Tibial nerve (tissue), 4 donors: ENCODE data around the gene CMKLR1.

ENCODE experiments used
- EP300 ChIP-seq, 2 donors: sonication (generic); formaldehyde crosslinking; IDR thresholded peaks; one replicate each; pipeline ENCODE4 v1.6.1; 2017; ENCODE audit warnings: antibody characterized with exemption in 2 of 2, mild to moderate bottlenecking in 1 of 2
- POLR2A ChIP-seq, 2 donors: fragments of 450-650 bp; IDR thresholded peaks; one replicate each; pipeline ENCODE4 v1.6.1; 2017; ENCODE audit warnings: antibody characterized with exemption in 2 of 2, mild to moderate bottlenecking in 2 of 2, moderate library complexity in 2 of 2
- TF ChIP-seq, protein P1 (sequence below), 5 experiments: fragments of 200-600 bp in 3 of 5; fragments of 450-650 bp in 2 of 5; sonication (generic) in 3 of 5; IDR thresholded peaks; one replicate each; pipeline ENCODE4 v1.5.1; 2016 to 2019; ENCODE audit warnings: antibody characterized with exemption in 5 of 5, mild to moderate bottlenecking in 3 of 5, moderate library complexity in 2 of 5

DNA sequence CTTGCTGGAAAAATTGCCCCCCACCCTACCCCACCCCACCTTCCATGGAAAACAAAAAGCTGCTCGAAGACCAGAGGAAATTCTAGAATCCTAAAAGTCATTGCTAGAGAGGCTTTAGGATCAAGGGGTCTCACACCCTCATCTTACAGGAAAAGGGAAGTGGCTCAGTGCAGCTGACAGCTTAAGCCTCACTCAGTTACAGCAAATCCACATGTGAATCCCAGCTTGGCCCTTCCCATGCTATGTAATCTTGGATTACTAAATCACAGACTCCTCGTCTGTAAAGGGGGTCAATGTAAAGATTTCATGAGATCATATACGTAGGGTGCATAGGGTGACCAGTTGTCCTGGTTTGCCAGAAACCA, 25.9 kb downstream of the CMKLR1 start:
- TF ChIP-seq, protein P1, sequence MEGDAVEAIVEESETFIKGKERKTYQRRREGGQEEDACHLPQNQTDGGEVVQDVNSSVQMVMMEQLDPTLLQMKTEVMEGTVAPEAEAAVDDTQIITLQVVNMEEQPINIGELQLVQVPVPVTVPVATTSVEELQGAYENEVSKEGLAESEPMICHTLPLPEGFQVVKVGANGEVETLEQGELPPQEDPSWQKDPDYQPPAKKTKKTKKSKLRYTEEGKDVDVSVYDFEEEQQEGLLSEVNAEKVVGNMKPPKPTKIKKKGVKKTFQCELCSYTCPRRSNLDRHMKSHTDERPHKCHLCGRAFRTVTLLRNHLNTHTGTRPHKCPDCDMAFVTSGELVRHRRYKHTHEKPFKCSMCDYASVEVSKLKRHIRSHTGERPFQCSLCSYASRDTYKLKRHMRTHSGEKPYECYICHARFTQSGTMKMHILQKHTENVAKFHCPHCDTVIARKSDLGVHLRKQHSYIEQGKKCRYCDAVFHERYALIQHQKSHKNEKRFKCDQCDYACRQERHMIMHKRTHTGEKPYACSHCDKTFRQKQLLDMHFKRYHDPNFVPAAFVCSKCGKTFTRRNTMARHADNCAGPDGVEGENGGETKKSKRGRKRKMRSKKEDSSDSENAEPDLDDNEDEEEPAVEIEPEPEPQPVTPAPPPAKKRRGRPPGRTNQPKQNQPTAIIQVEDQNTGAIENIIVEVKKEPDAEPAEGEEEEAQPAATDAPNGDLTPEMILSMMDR (IDR thresholded peaks at IDR 0.05): no peak
- TF ChIP-seq POLR2A (IDR thresholded peaks at IDR 0.05): no peak
- no peak for TF ChIP-seq EP300 (IDR thresholded peaks at IDR 0.05)
